22Rv1 (cell line): Measurements from ENCODE around the gene SMDT1.
"Not testable (repeated sequence)": the region's sequence is repeated elsewhere in the genome, so short reads cannot be mapped to it uniquely, and the experiment has no call there.

Source experiments
- H3K27ac ChIP-seq: fragments of 450-650 bp; 2 replicates; pipeline ENCODE4 v1.5.1; 2017
- CTCF ChIP-seq: fragments of 450-650 bp; IDR thresholded peaks from 2 replicates; pipeline ENCODE4 v1.5.1; 2017; ENCODE audit warnings: mild to moderate bottlenecking
- ZFX ChIP-seq: fragments of 450-650 bp; IDR thresholded peaks from 2 replicates; pipeline ENCODE4 v1.6.1; 2017; ENCODE audit warnings: antibody characterized with exemption, borderline replicate concordance

SMDT1 gene

GRCh38 chr22:42127606-42128005, 48.1 kb downstream of the SMDT1 start:
- no peak overlapping the region for H3K27ac ChIP-seq
- TF ChIP-seq ZFX (no peak), CTCF (no peak)

- not testable (repeated sequence) for H3K27ac ChIP-seq
Measured at GRCh38 chr22:42128007-42128406, 48.5 kb downstream of the SMDT1 start.

GRCh38 chr22:42128776-42129694, 49.5 kb downstream of the SMDT1 start:
- H3K27ac ChIP-seq, result not testable (repeated sequence)

GRCh38 chr22:42130182-42130581, 50.7 kb downstream of the SMDT1 start:
- H3K27ac ChIP-seq, result not testable (repeated sequence)

- not testable (repeated sequence) for H3K27ac ChIP-seq
Measured at GRCh38 chr22:42130639-42131431, 51.3 kb downstream of the SMDT1 start, which contains the start of gene CYP2D6. CYP2D6 (minus strand) TSS chr22:42130810; CDS start chr22:42130791, 19 bp downstream.

- H3K27ac ChIP-seq, result no peak overlapping the region
- TF ChIP-seq CTCF (no peak), ZFX (no peak)
Measured at GRCh38 chr22:42131562-42131961, 52.1 kb downstream of the SMDT1 start.

- H3K27ac ChIP-seq, result no peak overlapping the region
- TF ChIP-seq ZFX (no peak), CTCF (peak; percentile 24; the same call in 1 of the 2 replicates)
Measured at GRCh38 chr22:42132457-42132856, 53.0 kb downstream of the SMDT1 start.
